IMR-90 (cell line): ENCODE measurements around the gene NEGR1. TPM values are rescaled to one million over a fixed set of nuclear protein-coding genes. Genes with fewer than 3 reads are reported as not detected.

Experiments
- ATAC-seq: fragments of 200-7000 bp; cut with Tn5 transposase; 2 replicates; pipeline ENCODE4 v1.9.1; 2020; ENCODE audit warnings: low read depth, mild to moderate bottlenecking, moderate library complexity
- BruUV-seq: library from RNA; stranded (reverse); fragments of 400-500 nt; replicated peaks from 2 replicates; lab custom pipeline; 2021; lab: Mats Ljungman, UMichigan
- CTCF ChIA-PET: fragments of 300-600 bp; formaldehyde crosslinking; extraction: SDS; loops from one replicate; lab custom pipeline; 2021; ENCODE audit warnings: antibody characterized with exemption; lab: Yijun Ruan, JAX
- POLR2A ChIA-PET: fragments of 300-600 bp; sonication (Branson Sonifier 250); formaldehyde crosslinking; loops from one replicate; lab custom pipeline; 2022; ENCODE audit warnings: antibody characterized with exemption; ENCODE audit not compliant: unreplicated experiment; lab: Charles Lee
- DNase-seq: peaks from one replicate; pipeline ENCODE4 v3.0.0; 2013
- H2AFZ ChIP-seq: replicated peaks from 2 replicates; pipeline ENCODE3; 2013; ENCODE audit warnings: low read length, mild to moderate bottlenecking; ENCODE audit not compliant: poor library complexity
- H2AK5ac ChIP-seq: 2 replicates; pipeline ENCODE4 v1.6.1; 2013; ENCODE audit warnings: low read depth, low read length, inconsistent platforms
- H2AK9ac ChIP-seq: replicated peaks from 2 replicates; pipeline ENCODE3; 2013; ENCODE audit warnings: mild to moderate bottlenecking, low read depth, low read length, moderate library complexity; ENCODE audit not compliant: poor library complexity
- H2BK120ac ChIP-seq: 2 replicates; pipeline ENCODE4 v1.6.1; 2013; ENCODE audit warnings: low read depth, low read length, inconsistent platforms
- H2BK15ac ChIP-seq: 3 replicates; pipeline ENCODE4 v1.6.1; 2013; ENCODE audit warnings: low read depth, low read length, inconsistent platforms
- H2BK20ac ChIP-seq: 2 replicates; pipeline ENCODE4 v1.6.1; 2013; ENCODE audit warnings: low read depth, mild to moderate bottlenecking, inconsistent platforms, low read length, moderate library complexity
- H2BK5ac ChIP-seq: 2 replicates; pipeline ENCODE4 v1.6.1; 2013; ENCODE audit warnings: mild to moderate bottlenecking, low read depth, low read length, inconsistent platforms; ENCODE audit not compliant: poor library complexity, severe bottlenecking
- H3K14ac ChIP-seq: replicated peaks from 2 replicates; pipeline ENCODE4 v1.6.1; 2013; ENCODE audit warnings: low read depth, low read length, inconsistent platforms
- H3K18ac ChIP-seq: 2 replicates; pipeline ENCODE4 v1.6.1; 2013; ENCODE audit warnings: low read depth, low read length, control low read depth
- H3K23ac ChIP-seq: 2 replicates; pipeline ENCODE4 v1.6.1; 2013; ENCODE audit warnings: low read depth, low read length, inconsistent platforms
- H3K27ac ChIP-seq: 2 replicates; pipeline ENCODE4 v1.5.1; 2013; ENCODE audit warnings: mild to moderate bottlenecking, control low read depth, low read length; ENCODE audit not compliant: insufficient read depth
- H3K27me3 ChIP-seq: 2 replicates; pipeline ENCODE4 v1.6.1; 2013; ENCODE audit warnings: low read length; ENCODE audit not compliant: control insufficient read depth, insufficient read depth
- H3K36me3 ChIP-seq: 2 replicates; pipeline ENCODE4 v1.6.1; 2013; ENCODE audit warnings: low read length, mixed read lengths; ENCODE audit not compliant: control insufficient read depth, insufficient read depth
- H3K4ac ChIP-seq: 2 replicates; pipeline ENCODE4 v1.6.1; 2013; ENCODE audit warnings: low read depth, low read length, inconsistent platforms
- H3K4me1 ChIP-seq: 2 replicates; pipeline ENCODE4 v1.6.1; 2013; ENCODE audit warnings: low read length, mixed read lengths; ENCODE audit not compliant: control insufficient read depth, insufficient read depth
- H3K4me2 ChIP-seq: 2 replicates; pipeline ENCODE4 v1.6.1; 2013; ENCODE audit warnings: low read depth, mild to moderate bottlenecking, control low read depth, low read length, moderate library complexity
- H3K4me3 ChIP-seq: 2 replicates; pipeline ENCODE4 v1.5.1; 2013; ENCODE audit warnings: low read depth, mild to moderate bottlenecking, control low read depth, low read length, moderate library complexity; ENCODE audit not compliant: insufficient read depth
- H3K56ac ChIP-seq: 2 replicates; pipeline ENCODE4 v1.6.1; 2013; ENCODE audit warnings: low read length, inconsistent platforms; ENCODE audit not compliant: insufficient read depth; ENCODE audit errors: extremely low read depth
- H3K79me1 ChIP-seq, 2 experiments: 2 replicates each; pipeline ENCODE4 v1.6.1; 2013; ENCODE audit warnings: low read length in 2 of 2, inconsistent platforms in 1 of 2, low read depth in 1 of 2
- H3K9ac ChIP-seq: 2 replicates; pipeline ENCODE4 v1.6.1; 2013; ENCODE audit warnings: low read depth, low read length, control low read depth
- H3K9me1 ChIP-seq: 2 replicates; pipeline ENCODE4 v1.6.1; 2013; ENCODE audit warnings: low read length, inconsistent platforms; ENCODE audit not compliant: insufficient read depth
- H3K9me3 ChIP-seq: 2 replicates; pipeline ENCODE4 v1.6.1; 2013; ENCODE audit warnings: low read length; ENCODE audit not compliant: control insufficient read depth, insufficient read depth
- H4K20me1 ChIP-seq: 2 replicates; pipeline ENCODE4 v1.6.1; 2013; ENCODE audit warnings: low read length, inconsistent platforms; ENCODE audit not compliant: insufficient read depth
- H4K5ac ChIP-seq: 2 replicates; pipeline ENCODE4 v1.6.1; 2013; ENCODE audit warnings: mild to moderate bottlenecking, low read depth, low read length, control low read depth
- H4K8ac ChIP-seq, 2 experiments: 2 replicates each; pipeline ENCODE4 v1.6.1; 2013; ENCODE audit warnings: low read depth in 2 of 2, low read length in 2 of 2, control low read depth in 1 of 2, inconsistent platforms in 1 of 2
- H4K91ac ChIP-seq: 2 replicates; pipeline ENCODE4 v1.6.1; 2013; ENCODE audit warnings: low read depth, low read length, inconsistent platforms; ENCODE audit not compliant: insufficient read depth
- RCOR1 ChIP-seq: IDR thresholded peaks from 2 replicates; pipeline ENCODE4 v1.6.1; 2012; ENCODE audit warnings: mild to moderate bottlenecking, low read length, improper control_type of control experiment; ENCODE audit not compliant: insufficient replicate concordance
- WGBS, 2 experiments: methylation state at CpG; one replicate each; pipeline versions ENCODE4 v1.1.5 to v1.1.7; 2013; ENCODE audit warnings: missing lambda C conversion rate in 2 of 2; ENCODE audit not compliant: insufficient read length in 1 of 2; ENCODE audit errors: extremely low coverage in 2 of 2; 5-methylcytosine and 5-hydroxymethylcytosine counted together
- dilution Hi-C: fragments of 300-500 bp; cut with HindIII; formaldehyde crosslinking; loops from one replicate; pipeline ENCODE4 v1.14.3; 2018; ENCODE audit warnings: low sequenced_read_pairs; ENCODE audit not compliant: unreplicated experiment
- in situ Hi-C: fragments of 300-500 bp; cut with MboI; formaldehyde crosslinking; loops from 3 replicates; pipeline ENCODE4 v1.14.3; 2019; ENCODE audit warnings: low sequenced_read_pairs, inconsistent platforms, mixed read lengths
- intact Hi-C: fragments of 100-400 bp; cut with micrococcal nuclease; formaldehyde crosslinking; loops from 2 replicates; pipeline ENCODE4 v1.10.0; 2022
- polyA plus RNA-seq, 3 experiments: library from polyadenylated mRNA; depleted of rRNA; stranded (reverse); fragments of >200 nt; gene quantifications; 2 replicates each; pipeline ENCODE4 v1.2.3, GENCODE V29; 2012; ENCODE audit warnings: low replicate concordance in 1 of 3
- total RNA-seq: library from RNA; depleted of rRNA; stranded (reverse); fragments of >200 nt; gene quantifications from 2 replicates; pipeline ENCODE4 v1.2.3, GENCODE V29; 2012

NEGR1 gene
- total and polyA plus RNA-seq, 2 of the 4 experiments (the other 2 are of a cell fraction), result 5.1 to 9.1 TPM

DNA sequence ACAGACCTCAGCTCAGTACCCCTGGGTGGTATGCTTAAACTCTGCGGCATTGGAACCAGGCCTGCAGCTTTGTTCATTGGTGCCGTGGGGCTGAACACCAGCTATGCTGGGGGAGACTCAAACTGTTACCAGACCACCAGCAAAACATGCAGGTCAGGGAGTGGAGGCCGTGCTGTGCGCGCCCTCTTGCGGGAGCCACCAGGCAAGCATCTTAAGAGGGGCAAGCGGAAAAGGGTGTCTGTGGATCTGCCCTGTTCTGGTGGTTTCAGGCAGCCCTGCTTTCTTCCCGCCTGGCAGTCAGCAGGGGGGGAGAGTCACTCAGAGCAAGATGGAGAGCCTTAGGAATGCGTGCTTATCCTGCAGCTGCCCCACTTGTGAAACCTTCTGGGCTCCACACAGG lies 924.6 kb downstream of the NEGR1 start:
- CTCF ChIA-PET, result no interaction called here
- in situ Hi-C loops, result no loop called here

More for the DNA sequence above, 924.6 kb downstream of the NEGR1 start:
- Histone ChIP-seq H3K4ac (no peak overlapping the region), H2AK9ac (no peak overlapping the region), H3K56ac (no peak overlapping the region), H3K9me3 (no peaks in the 10 kb centered on the region; the same call in 1 of the 2 replicates), H2BK20ac (no peak overlapping the region), H2BK5ac (no peak overlapping the region), H3K23ac (no peak overlapping the region), H2AK5ac (no peak overlapping the region), H3K9me1 (no peaks in the 10 kb centered on the region), H3K4me3 (no peak overlapping the region), H2BK15ac (no peak overlapping the region), H3K4me1 (no peaks in the 10 kb centered on the region), H2AFZ (peak overlapping the region; percentile 67), H3K27ac (no peak overlapping the region), H3K9ac (no peak overlapping the region), H3K27me3 (no peaks in the 10 kb centered on the region), H3K18ac (no peak overlapping the region), H3K79me1 (no peaks in the 10 kb centered on the region), H4K5ac (no peak overlapping the region), H3K36me3 (no peaks in the 10 kb centered on the region), H3K14ac (no peak overlapping the region), H2BK120ac (no peak overlapping the region), H4K8ac (no peak overlapping the region), H4K91ac (no peak overlapping the region), H3K4me2 (no peak overlapping the region), H4K20me1 (no peaks in the 10 kb centered on the region)
- DNase-seq (no peak), ATAC-seq (no peak)
- WGBS, 2 experiments, result 88% methylated on average over 5 of the region's 9 CpGs; no CpG with 5 or more reads in 1 of the 2 experiments
- POLR2A ChIA-PET, result no interaction called here
- BruUV-seq, result no TSS peak
- dilution Hi-C loops, result no loop called here
- no peak for TF ChIP-seq RCOR1
- intact Hi-C loops, result no loop called here
